ENCODE measurements around the gene ELF4.

DNA sequence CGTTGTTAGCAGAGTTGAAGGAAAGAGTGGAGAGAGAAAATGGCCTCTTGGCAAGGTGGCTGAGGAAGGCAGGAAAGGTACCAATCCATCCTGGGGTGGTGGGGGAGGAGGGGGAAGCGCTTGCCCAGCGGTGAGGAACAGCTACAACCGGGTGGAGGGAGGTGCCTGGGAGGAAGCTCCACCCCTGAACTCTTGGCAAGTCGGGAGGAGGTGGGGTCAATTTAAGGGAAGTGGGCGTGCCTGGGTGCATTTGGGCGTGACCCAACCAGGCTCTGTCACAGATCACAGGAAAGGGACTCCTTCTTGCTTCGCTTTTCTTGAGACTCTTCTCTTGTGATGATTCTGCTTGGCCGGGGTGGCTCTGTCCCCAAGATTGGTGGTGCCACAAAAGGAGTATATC lies 86.2 kb downstream of the ELF4 start:
- TF ChIP-seq, protein P1, sequence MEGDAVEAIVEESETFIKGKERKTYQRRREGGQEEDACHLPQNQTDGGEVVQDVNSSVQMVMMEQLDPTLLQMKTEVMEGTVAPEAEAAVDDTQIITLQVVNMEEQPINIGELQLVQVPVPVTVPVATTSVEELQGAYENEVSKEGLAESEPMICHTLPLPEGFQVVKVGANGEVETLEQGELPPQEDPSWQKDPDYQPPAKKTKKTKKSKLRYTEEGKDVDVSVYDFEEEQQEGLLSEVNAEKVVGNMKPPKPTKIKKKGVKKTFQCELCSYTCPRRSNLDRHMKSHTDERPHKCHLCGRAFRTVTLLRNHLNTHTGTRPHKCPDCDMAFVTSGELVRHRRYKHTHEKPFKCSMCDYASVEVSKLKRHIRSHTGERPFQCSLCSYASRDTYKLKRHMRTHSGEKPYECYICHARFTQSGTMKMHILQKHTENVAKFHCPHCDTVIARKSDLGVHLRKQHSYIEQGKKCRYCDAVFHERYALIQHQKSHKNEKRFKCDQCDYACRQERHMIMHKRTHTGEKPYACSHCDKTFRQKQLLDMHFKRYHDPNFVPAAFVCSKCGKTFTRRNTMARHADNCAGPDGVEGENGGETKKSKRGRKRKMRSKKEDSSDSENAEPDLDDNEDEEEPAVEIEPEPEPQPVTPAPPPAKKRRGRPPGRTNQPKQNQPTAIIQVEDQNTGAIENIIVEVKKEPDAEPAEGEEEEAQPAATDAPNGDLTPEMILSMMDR (IDR thresholded peaks at IDR 0.05): no peak
- TF ChIP-seq POLR2A (IDR thresholded peaks at IDR 0.05): no peak

Data from body of pancreas (tissue), 4 donors.